Naive thymus-derived CD4-positive, alpha-beta T cell (primary cell): ENCODE results near the gene FAAP100. TPM values are rescaled to one million over a fixed set of nuclear protein-coding genes. Genes with fewer than 3 reads are reported as not detected.

Experiments used
- ATAC-seq: fragments of 150-1000 bp; cut with Tn5 transposase; 2 replicates; pipeline ENCODE4 v1.10.0; 2021; ENCODE audit warnings: mild to moderate bottlenecking, moderate library complexity
- CTCF ChIA-PET: fragments of 350-600 bp; sonication (Branson Sonifier 250); formaldehyde crosslinking; loops from one replicate; lab custom pipeline; 2021; ENCODE audit warnings: antibody characterized with exemption; lab: Charles Lee
- POLR2A ChIA-PET: fragments of 350-600 bp; sonication (Branson Sonifier 250); formaldehyde crosslinking; loops from one replicate; lab custom pipeline; 2021; ENCODE audit warnings: antibody characterized with exemption, inconsistent platforms; lab: Charles Lee
- DNase-seq, 9 donors: peaks; one replicate each; pipeline versions ENCODE4 v3.0.0 to v3.0.0-alpha.2; 2020 to 2022; ENCODE audit warnings: mixed read lengths in 1 of 9
- H3K27ac ChIP-seq: one replicate; pipeline ENCODE4 v1.7.0; 2013; ENCODE audit warnings: mild to moderate bottlenecking, low read depth, low read length, moderate library complexity
- H3K27me3 ChIP-seq, 2 donors: one replicate each; pipeline ENCODE4 v1.7.0; 2013; ENCODE audit warnings: low read length in 2 of 2, mild to moderate bottlenecking in 2 of 2, moderate library complexity in 2 of 2; ENCODE audit not compliant: control insufficient read depth in 2 of 2, insufficient read depth in 2 of 2
- H3K36me3 ChIP-seq, 3 experiments: 1 replicate in 2 of 3; 2 replicates in 1 of 3; pipeline ENCODE4 v1.7.0; 2013; ENCODE audit warnings: low read length in 3 of 3, mild to moderate bottlenecking in 3 of 3, moderate library complexity in 1 of 3; ENCODE audit not compliant: insufficient read depth in 3 of 3, control insufficient read depth in 2 of 3
- H3K4me1 ChIP-seq, 2 donors: one replicate each; pipeline ENCODE4 v1.7.0; 2013; ENCODE audit warnings: low read length in 2 of 2, mild to moderate bottlenecking in 2 of 2, moderate library complexity in 1 of 2; ENCODE audit not compliant: control insufficient read depth in 2 of 2, insufficient read depth in 2 of 2
- H3K4me3 ChIP-seq: 2 replicates; pipeline ENCODE4 v1.7.0; 2013; ENCODE audit warnings: mild to moderate bottlenecking, low read length
- H3K9me3 ChIP-seq, 3 experiments: 1 replicate in 2 of 3; 2 replicates in 1 of 3; pipeline ENCODE4 v1.7.0; 2013; ENCODE audit warnings: low read length in 3 of 3; ENCODE audit not compliant: control insufficient read depth in 2 of 3
- H3K27ac Mint-ChIP-seq, 9 donors: one replicate each; pipeline ENCODE4 v1.8.0; 2020 to 2022; ENCODE audit warnings: mixed read lengths in 9 of 9, mild to moderate bottlenecking in 8 of 9, moderate library complexity in 5 of 9, inconsistent platforms in 2 of 9
- H3K27me3 Mint-ChIP-seq, 5 donors: one replicate each; pipeline ENCODE4 v1.8.0; 2021 to 2022; ENCODE audit warnings: mixed read lengths in 5 of 5, mild to moderate bottlenecking in 1 of 5
- H3K36me3 Mint-ChIP-seq, 5 donors: one replicate each; pipeline ENCODE4 v1.8.0; 2020 to 2022; ENCODE audit warnings: mixed read lengths in 5 of 5, mild to moderate bottlenecking in 3 of 5, inconsistent platforms in 1 of 5
- H3K4me1 Mint-ChIP-seq, 7 donors: one replicate each; pipeline ENCODE4 v1.8.0; 2020 to 2022; ENCODE audit warnings: mixed read lengths in 7 of 7, mild to moderate bottlenecking in 3 of 7, inconsistent platforms in 1 of 7
- H3K4me3 Mint-ChIP-seq, 10 donors: one replicate each; pipeline ENCODE4 v1.8.0; 2020 to 2022; ENCODE audit warnings: mild to moderate bottlenecking in 10 of 10, mixed read lengths in 10 of 10, moderate library complexity in 6 of 10, inconsistent platforms in 2 of 10
- H3K9me3 Mint-ChIP-seq, 11 donors: one replicate each; pipeline ENCODE4 v1.8.0; 2020 to 2022; ENCODE audit warnings: mixed read lengths in 11 of 11, mild to moderate bottlenecking in 4 of 11, inconsistent platforms in 1 of 11, moderate library complexity in 1 of 11
- intact Hi-C, 2 donors: fragments of 100-400 bp; cut with micrococcal nuclease; formaldehyde crosslinking; loops; one replicate each; pipeline ENCODE4 v1.15.1; 2023
- polyA plus RNA-seq, 2 donors: library from polyadenylated mRNA; unstranded; fragments of 300-500 nt; fragmentation: Illumina TruSeq; gene quantifications; one replicate each; pipeline ENCODE4 v1.2.3, GENCODE V29; 2021
- total RNA-seq, 6 experiments: library from RNA in 5 of 6; stranded (reverse) in 5 of 6; gene quantifications; 1 replicate in 5 of 6; 2 replicates in 1 of 6; pipeline ENCODE4 v1.2.3 and lab custom pipeline; 2021 to 2026

FAAP100 gene
- total and polyA plus RNA-seq, 7 experiments from 2014 or later: 9.0 to 57.0 (median 37.7) TPM

DNA sequence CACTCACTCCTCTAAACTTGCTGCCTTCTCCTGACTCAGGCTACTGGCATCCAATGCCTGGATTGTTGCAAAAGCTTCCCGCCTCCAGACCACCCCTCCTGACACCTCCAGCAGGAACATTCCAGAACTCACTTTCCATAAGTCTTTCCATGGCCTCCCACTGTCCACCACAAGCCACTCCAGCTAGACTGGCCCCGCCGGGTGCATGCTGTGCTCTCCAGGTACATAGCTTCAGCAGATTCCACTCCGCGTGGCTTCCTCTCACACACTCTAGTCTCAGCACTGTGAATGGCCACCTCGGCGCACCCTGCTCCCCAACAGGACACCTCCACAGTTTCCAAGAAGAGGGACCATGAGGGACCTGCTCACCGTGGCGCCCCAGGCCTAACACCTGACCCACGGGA, 25.9 kb upstream of the FAAP100 start:
- no peaks in the 10 kb centered on the region for H3K9me3 ChIP-seq
- CTCF ChIA-PET: no interaction called here
- ATAC-seq: no peak
- H3K4me1 ChIP-seq: no peaks in the 10 kb centered on the region
- DNase-seq: no peak
- no peaks in the 10 kb centered on the region for H3K27me3 Mint-ChIP-seq
- H3K27me3 ChIP-seq: no peaks in the 10 kb centered on the region
- H3K27ac ChIP-seq: no peak overlapping the region
- POLR2A ChIA-PET: no interaction called here
- peaks cover 12 to 82% (median 18%) of the 10 kb centered on the region in 3 experiments for H3K36me3 ChIP-seq
- H3K9me3 Mint-ChIP-seq: peaks cover 0 to 1% (median 0%) of the 10 kb centered on the region in 11 donors
- H3K4me1 Mint-ChIP-seq: peaks cover 4 to 23% (median 9%) of the 10 kb centered on the region in 7 donors
- intact Hi-C loops: no loop called here
- peaks cover 3 to 42% (median 9%) of the 10 kb centered on the region in 5 donors for H3K36me3 Mint-ChIP-seq
- H3K27ac Mint-ChIP-seq: peak overlapping the region in 2 of 9 donors; percentile 39 to 56
- H3K4me3 Mint-ChIP-seq: no peak overlapping the region
- no peak overlapping the region for H3K4me3 ChIP-seq

DNA sequence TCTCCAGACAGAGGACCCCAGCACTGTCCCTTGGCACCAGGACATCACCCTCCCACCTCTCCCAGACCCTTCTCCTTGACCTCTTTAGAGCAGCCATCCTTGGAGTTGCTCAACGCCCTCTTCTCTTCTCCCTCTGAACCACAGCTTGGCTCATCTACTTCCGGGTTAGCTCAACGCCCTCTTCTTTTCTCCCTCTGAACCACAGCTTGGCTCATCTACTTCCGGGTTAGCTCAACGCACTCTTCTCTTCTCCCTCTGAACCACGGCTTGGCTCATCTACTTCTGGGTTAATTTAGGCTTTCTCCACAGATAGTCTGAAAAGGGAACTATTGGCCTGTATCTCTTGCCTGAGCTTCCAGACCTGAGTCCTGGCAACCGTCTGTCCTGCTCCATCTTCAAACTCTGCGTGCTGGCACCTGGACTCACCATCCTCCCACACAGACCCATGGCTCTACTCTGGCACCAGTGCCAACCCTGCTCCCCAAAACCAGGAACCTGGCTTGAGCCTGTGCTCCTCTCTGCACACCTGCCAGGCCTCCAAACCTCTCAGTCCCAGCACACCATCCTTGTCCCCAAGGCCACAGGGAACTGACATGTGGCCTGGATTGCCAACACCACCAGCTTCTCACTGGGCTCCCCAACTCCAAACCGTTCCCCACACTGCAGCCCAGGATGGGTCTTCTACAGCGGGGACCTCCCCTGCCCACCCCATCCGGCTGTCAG, 25.3 kb upstream of the FAAP100 start:
- H3K27me3 ChIP-seq: no peaks in the 10 kb centered on the region
- H3K27ac ChIP-seq: no peak overlapping the region
- ChIA-PET CTCF (interaction anchor here (0.5 kb wide), 1 partner anchor 10 kb away, joined by 3 read pairs; no protein-coding TSS in a partner anchor), POLR2A (no interaction called here)
- Mint-ChIP-seq H3K27ac (peak overlapping the region in 1 of 9 donors; percentile 39), H3K27me3 (no peaks in the 10 kb centered on the region), H3K4me3 (no peak overlapping the region), H3K4me1 (peaks cover 4 to 23% (median 9%) of the 10 kb centered on the region in 7 donors), H3K36me3 (peaks cover 3 to 44% (median 12%) of the 10 kb centered on the region in 5 donors), H3K9me3 (peaks cover 0 to 1% (median 0%) of the 10 kb centered on the region in 11 donors)
- H3K4me3 ChIP-seq: no peak overlapping the region
- no peak for DNase-seq
- no peaks in the 10 kb centered on the region for H3K4me1 ChIP-seq
- peaks cover 12 to 78% (median 14%) of the 10 kb centered on the region in 3 experiments for H3K36me3 ChIP-seq
- ATAC-seq: peak; percentile 55
- intact Hi-C loops: no loop called here
- H3K9me3 ChIP-seq: no peaks in the 10 kb centered on the region

DNA sequence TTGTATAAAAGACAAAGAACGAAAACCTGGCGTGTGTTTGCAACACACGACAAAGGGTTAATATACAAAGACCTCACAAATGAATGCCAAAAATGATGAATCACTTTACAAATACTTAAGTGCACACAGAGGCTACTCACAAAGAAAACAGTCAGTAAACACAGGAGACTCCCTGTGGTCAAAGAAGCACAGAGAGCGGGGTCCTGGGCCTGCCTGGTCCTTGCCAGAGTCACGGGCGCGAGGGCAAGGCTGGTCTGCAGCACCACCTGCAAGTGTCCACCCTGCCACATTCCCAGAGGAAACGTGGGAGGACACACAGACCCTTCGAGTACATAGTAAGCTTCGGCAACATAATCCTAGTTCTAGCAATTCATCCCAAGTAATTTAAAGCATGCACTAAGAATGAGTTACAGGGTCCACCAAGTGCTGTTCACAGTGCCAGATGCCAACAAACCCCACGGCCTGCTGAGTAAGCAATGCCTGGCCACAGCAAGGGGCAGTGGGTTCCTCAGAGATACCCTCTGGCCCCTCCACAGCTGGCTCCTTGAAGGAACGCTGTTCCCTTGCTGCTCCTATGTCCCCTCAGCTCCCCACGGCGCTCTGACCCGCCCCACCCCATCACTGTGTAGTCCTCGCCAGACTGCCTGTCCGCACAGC, 24.6 kb upstream of the FAAP100 start:
- Mint-ChIP-seq H3K4me1 (peaks cover 4 to 23% (median 9%) of the 10 kb centered on the region in 7 donors), H3K36me3 (peaks cover 3 to 43% (median 13%) of the 10 kb centered on the region in 5 donors), H3K27ac (no peak overlapping the region), H3K4me3 (no peak overlapping the region), H3K9me3 (peaks cover 0 to 1% (median 0%) of the 10 kb centered on the region in 11 donors), H3K27me3 (no peaks in the 10 kb centered on the region)
- Histone ChIP-seq H3K27me3 (no peaks in the 10 kb centered on the region), H3K4me1 (no peaks in the 10 kb centered on the region), H3K27ac (no peak overlapping the region), H3K4me3 (no peak overlapping the region), H3K36me3 (peaks cover 7 to 74% (median 12%) of the 10 kb centered on the region in 3 experiments), H3K9me3 (no peaks in the 10 kb centered on the region)
- ChIA-PET CTCF (interaction anchor here (0.5 kb wide), 1 partner anchor 11 kb away, joined by 3 read pairs; no protein-coding TSS in a partner anchor), POLR2A (no interaction called here)
- ATAC-seq (no peak), DNase-seq (no peak)
- intact Hi-C loops: no loop called here

DNA sequence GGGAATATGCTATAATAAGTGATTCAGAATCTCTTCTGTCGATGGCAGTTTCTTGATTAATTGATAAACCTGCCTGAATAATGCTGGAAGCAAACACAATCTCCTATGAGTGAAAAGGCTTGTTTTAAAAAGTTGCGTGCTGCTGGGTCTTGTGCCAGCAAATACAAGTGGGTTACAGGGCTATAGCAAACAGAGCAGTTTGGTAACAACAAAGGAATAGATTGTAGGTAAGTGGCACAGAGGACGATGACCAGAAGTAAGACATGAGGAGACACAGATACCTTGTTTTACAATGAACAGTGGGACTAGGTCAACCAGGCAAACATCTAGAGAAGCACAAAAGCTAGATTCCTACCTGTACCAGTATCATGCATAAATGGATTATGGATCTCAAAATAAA, 23.7 kb upstream of the FAAP100 start:
- Histone ChIP-seq H3K4me1 (no peaks in the 10 kb centered on the region), H3K27ac (no peak overlapping the region), H3K9me3 (no peaks in the 10 kb centered on the region), H3K27me3 (no peaks in the 10 kb centered on the region), H3K4me3 (no peak overlapping the region), H3K36me3 (peaks cover 11 to 78% (median 12%) of the 10 kb centered on the region in 3 experiments)
- Mint-ChIP-seq H3K36me3 (peaks cover 3 to 43% (median 13%) of the 10 kb centered on the region in 5 donors), H3K27ac (no peak overlapping the region), H3K27me3 (no peaks in the 10 kb centered on the region), H3K4me3 (no peak overlapping the region), H3K4me1 (peaks cover 4 to 23% (median 9%) of the 10 kb centered on the region in 7 donors), H3K9me3 (peaks cover 0 to 1% (median 0%) of the 10 kb centered on the region in 11 donors)
- no peak for ATAC-seq
- ChIA-PET CTCF (no interaction called here), POLR2A (no interaction called here)
- intact Hi-C loops: no loop called here
- DNase-seq: no peak

DNA sequence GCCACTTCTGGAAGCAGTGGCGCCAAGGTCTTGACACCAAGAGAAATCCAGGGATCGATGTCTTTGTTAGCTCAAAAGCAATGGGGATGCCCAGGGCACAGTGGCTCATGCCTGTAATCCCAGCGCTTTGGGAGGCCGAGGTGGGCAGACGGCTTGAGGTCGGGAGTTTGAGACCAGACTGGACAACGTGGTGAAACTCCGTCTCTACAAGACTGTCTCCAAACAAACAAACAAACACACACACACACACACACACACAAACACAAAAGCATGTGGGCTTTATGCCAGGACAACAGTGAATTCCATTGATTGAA, 22.4 kb upstream of the FAAP100 start:
- CTCF ChIA-PET: no interaction called here
- H3K4me3 Mint-ChIP-seq: no peak overlapping the region
- Histone ChIP-seq H3K27ac (no peak overlapping the region), H3K4me3 (no peak overlapping the region), H3K4me1 (no peaks in the 10 kb centered on the region), H3K27me3 (no peaks in the 10 kb centered on the region), H3K9me3 (no peaks in the 10 kb centered on the region), H3K36me3 (peaks cover 11 to 78% (median 19%) of the 10 kb centered on the region in 3 experiments)
- intact Hi-C loops: no loop called here
- peaks cover 0 to 17% (median 9%) of the 10 kb centered on the region in 7 donors for H3K4me1 Mint-ChIP-seq
- H3K36me3 Mint-ChIP-seq: peaks cover 3 to 45% (median 13%) of the 10 kb centered on the region in 5 donors
- DNase-seq: no peak
- no peaks in the 10 kb centered on the region for H3K27me3 Mint-ChIP-seq
- POLR2A ChIA-PET: no interaction called here
- peaks cover 0 to 1% (median 0%) of the 10 kb centered on the region in 11 donors for H3K9me3 Mint-ChIP-seq
- H3K27ac Mint-ChIP-seq: no peak overlapping the region
- no peak for ATAC-seq

DNA sequence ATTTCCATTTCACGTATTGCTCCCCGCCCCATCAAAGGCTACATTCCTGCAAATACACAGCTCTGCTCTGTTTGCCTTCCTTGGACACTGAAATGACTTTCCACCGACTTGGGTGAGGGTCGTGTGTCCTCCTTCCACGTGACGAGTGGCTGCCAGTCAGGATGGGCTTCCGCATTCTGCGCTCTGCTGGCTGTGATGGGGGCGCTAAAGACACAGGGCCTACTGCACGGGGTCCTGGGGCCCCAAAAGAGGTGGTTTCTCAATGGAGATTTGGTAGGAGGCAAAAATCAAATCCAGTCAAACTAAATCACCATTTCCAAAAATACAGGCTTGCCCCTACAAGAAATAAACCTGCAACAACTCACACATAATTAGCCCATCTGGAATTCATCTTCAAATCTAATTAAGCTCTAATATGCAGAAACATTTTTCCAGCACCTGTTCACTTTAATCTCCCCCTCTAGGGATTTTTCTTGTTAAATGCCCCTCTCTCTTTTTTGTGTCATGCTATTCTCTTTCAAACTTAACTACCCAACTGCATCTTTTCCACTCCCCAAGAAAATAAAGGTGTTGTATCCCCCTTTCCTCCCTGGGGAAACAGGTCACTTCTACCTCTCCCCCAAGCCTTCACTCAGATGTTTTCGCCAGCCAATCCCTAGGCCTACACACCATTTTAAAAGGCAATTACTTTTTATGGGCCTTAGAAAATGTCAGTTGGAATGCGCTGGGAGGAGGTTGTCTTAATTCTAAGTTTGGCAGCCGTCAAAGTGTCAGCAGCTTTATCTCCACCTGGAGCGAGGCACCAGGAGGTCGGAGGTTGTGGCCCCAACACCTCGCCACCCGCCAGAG, 21.9 kb upstream of the FAAP100 start:
- ChIA-PET POLR2A (no interaction called here), CTCF (interaction anchor here (1.0 kb wide), 1 partner anchor 27 kb away, joined by 3 read pairs; no protein-coding TSS in a partner anchor)
- Histone ChIP-seq H3K27ac (no peak overlapping the region), H3K36me3 (peaks cover 14 to 81% (median 19%) of the 10 kb centered on the region in 3 experiments), H3K9me3 (no peaks in the 10 kb centered on the region), H3K27me3 (no peaks in the 10 kb centered on the region), H3K4me1 (no peaks in the 10 kb centered on the region), H3K4me3 (no peak overlapping the region)
- intact Hi-C loops: no loop called here
- Mint-ChIP-seq H3K27ac (peak overlapping the region in 1 of 9 donors; percentile 39), H3K9me3 (peaks cover 0 to 1% (median 0%) of the 10 kb centered on the region in 11 donors), H3K27me3 (no peaks in the 10 kb centered on the region), H3K4me3 (no peak overlapping the region), H3K36me3 (peaks cover 3 to 42% (median 13%) of the 10 kb centered on the region in 5 donors), H3K4me1 (peaks cover 0 to 14% (median 9%) of the 10 kb centered on the region in 7 donors)
- DNase-seq (no peak), ATAC-seq (no peak)
